Inflammatory macrophage treated with lipopolysaccharide for 1 hour (primary cell): ENCODE measurements around the gene VSTM2L.
A peak's percentile ranks its signal among the peaks of the same experiment; 100 is the strongest.

Source experiments
- DNase-seq, 2 donors: peaks; one replicate each; pipeline ENCODE4 v3.0.0-alpha.2; 2020 to 2022

The VSTM2L gene

DNA sequence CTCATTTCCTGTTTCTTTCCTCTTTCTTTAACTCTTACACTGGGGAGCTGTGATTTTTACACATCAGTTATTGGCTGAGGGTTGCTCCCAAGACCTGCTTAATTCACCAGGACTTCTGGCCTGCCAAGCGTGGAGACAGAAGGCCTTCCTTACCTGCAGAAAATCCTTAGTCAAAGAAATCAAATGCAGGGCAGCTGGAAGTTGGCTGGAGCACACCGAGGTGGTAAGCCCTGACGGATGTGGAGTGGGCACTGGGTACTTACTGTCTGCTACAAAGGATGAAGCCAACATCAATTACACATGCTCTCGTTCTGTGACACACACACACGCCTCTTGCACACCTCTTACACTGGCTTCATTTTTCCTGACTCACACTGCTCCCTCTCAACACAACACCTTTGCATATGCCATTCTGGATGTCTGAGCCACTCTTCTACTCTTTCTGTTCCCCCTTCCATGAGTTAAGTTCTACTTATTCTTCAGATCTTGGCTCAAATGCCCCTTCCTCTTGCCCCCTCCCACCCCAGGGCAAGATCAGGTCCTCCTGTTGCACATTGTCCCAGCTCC, 68.7 kb downstream of the VSTM2L start:
- no peak for DNase-seq

DNA sequence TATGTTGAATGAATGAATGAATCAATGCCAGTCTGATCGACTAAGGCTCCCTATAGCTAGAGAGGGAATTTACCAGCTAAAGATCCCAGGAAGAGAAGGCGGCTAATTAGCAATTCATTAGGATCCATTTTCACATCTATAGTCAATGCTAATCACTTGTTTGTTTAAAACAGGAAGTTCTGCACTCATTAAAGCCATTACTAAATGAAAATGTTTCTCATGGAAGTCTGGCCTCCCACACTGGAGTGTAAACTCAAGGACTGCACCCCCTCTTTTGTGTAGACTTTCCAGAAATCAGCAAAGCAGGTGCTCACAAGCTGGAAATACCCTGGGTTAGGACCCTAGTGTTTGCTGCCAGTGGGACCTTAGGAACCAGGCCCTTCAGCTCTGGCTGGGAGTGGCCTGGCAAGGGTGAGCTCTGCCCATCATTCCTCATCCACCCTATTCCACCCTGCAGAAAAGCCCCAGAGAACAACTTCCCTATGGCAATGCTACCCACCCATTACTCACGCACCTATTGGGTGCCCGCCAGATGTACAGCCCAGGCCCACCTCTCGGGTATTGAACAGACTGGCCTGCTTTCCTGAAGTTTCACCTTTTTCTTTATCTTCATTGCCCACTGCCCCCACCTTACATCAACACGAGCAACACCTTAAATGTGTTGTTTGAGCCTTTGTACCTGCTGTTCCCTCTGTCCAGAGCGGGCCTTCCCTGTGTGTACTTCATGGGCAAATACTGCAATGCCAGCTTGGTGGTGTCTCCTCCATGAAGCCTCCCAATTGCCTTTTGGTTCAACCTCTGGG, 69.5 kb downstream of the VSTM2L start:
- DNase-seq = no peak

DNA sequence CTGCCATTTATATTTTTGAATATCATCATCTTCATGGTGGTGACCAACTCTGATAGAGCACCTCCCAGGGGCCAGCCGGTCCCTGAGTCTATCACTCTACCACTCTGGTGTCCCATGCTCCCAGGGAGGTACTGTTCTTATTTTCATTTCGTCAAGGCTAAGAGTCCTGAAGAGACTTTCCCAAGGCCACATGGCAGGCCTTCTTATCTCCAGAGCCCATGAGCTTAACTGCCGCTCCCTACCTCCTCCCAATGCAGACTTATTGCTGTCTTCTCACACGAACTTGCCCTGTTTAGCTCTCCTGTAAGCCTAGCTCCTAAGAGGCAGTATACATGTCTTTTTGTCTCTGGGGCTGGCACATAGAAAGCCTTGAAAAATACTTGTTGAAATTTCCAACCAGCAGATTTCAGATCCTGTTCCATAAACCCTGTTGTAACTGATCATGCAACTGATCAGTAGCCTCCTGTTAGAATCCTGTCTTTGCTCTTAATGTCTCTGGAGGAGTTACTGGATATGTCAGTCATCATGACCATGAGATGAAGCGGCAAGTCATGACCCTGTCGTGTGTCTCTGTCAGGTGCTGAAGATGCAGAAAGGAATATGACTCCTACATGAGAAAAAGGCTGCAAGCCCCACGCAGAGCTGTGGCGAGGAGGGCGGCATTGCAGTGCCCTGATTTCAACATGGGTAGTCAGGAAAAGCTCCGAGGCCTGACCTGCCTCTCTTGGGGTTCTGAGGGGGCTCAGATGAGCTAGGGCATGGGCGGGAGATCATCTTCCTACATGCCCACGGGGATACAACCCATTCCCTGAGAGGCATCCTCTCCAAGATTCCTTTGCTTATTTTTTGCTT, 70.4 kb downstream of the VSTM2L start:
- DNase-seq = no peak

- DNase-seq = no peak
Observed at GRCh38 chr20:37976887-37977286, 74.0 kb downstream of the VSTM2L start.

DNA sequence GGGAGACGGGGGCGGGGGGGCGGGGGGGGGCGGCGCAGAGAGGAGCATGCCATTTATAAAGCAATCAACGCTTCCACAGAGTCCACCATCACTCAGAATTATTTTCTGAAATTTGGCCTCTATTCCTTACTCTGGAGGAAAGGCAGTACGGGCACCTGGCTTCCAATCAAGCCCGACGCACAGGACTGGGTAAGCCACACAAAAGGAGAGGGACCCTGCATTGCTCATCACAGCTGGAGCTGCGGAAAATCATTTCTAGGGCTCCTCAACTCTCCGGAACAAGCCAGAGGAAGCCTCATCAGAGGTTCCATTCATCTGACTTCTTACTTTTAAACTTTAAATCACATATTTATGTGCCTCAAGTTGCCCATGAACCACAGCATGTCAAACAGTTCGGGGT, 74.4 kb downstream of the VSTM2L start:
- DNase-seq = no peak

- DNase-seq = no peak
Observed at GRCh38 chr20:37977786-37978185, 74.9 kb downstream of the VSTM2L start.

DNA sequence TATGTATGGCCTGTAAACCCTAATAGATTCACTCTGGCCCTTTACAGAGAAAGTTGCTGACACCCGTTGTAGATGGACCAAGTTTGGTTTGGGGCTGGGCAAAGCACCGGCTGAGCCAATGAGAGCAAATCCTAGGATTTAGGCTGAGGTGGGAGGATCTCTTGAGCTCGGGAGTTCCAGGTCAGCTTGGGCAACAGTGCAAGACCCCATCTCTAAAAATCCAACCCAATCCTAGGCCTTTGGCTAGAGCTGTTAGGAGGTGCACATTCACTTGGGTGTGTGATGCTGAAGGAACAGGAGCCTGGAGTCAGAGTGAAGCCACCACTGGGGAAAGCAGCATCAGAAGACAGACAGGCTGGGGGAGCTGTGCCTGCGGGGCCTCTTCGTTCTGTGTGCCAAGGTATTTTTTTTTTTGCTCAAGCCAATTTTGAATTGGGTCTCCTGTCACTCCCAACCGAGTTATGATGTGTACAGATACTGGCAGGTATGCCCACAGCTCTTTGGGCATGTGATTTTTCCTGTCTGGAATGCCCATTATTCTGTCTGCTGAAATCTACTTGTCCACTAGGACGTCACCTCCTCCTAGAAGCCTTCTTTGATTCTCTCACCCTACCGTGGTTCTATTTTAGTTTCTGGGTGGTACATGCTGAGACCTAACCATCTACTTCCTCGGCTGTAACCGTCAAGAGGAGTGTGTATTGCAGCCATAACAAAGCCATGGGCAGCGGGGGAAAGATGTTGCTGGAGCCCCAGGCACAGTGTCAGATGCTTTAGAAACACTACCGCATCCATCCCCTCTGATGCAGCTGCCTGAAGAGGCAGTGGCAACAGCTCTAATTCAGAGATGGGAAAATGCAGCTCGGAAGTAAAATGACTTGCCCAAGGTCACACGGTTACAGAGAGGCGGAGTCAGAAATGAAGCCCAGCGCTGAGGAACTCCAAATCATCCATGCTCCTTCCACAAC, 76.4 kb downstream of the VSTM2L start:
- DNase-seq = no peak

DNA sequence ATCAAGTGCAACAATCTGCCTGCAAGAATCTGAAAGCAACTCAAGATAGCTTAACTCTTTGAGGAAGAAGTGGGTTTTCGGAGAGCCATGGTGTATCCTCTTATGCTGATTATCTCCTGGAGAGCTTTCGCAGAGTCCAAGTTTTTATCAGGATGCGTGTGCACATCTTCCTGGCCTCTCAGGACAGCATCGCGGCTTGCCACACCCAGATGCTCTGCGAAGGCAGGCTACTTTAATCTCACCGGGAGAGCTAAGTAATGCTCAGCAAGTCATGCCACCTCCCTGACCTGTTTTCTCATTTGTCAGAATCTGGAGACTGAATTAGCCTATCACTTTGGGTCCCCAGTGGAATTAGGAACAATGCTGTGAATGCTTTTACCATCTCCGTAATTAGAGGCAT, 77.5 kb downstream of the VSTM2L start:
- no peak for DNase-seq

DNA sequence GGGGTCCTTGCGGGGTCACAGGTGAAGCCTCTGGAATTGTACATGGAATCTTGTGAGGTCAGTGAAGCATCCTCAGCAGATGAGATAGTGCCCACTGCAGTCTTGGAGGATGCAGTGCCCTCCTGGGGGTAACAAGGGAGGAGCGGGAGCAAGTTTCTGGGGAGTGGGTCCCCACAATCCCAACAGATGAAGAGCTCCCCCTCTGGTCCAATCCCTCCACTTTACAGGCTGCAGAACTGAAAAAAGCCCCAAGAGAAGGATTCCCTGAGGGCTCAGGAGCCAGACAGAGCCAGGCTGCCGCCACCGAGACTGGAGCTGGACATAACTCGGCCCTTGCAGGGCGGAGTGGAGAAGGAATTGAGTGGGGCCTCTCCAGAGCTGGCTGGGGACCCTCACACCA, 77.9 kb downstream of the VSTM2L start:
- no peak for DNase-seq

- no peak for DNase-seq
Observed at GRCh38 chr20:37981568-37981967, 78.6 kb downstream of the VSTM2L start.

- DNase-seq = no peak
Observed at GRCh38 chr20:37983286-37983685, 80.4 kb downstream of the VSTM2L start.

DNA sequence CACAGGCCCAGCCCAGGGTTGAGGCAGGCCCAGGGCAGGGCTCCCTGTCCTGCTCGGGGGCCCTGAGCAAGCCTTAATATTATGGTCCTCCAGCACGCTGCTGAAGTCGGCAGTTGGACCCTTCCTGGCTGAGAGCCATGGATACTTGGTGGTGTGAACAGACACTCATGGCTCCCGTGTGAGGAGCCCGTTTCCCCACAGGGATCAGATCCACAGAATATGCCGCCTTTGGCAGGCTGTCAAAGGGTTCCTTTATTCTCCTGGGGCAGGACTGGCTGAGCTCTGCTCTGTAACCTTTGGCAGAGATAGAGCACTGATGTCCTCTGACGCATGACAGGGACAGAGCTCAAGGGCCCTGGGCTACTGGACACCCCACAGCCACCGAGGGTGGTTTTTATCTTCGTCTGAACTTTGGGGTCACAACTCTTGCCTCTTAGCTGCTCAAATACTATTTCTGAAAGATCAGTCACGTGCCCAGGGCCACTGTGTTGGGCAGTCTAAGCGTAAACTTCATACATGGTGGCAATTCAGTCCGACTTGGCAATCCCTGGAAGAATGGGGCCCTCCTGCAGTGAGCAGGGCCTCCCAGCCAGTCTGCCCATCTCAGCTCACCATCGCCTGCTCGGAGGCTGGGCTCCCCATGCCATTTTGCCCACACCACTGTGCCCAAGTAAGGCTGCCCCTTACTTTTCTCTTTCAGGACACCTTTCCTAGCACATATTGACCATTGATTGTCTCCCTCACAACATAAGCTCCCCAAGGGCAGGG, 81.3 kb downstream of the VSTM2L start:
- DNase-seq = no peak

DNA sequence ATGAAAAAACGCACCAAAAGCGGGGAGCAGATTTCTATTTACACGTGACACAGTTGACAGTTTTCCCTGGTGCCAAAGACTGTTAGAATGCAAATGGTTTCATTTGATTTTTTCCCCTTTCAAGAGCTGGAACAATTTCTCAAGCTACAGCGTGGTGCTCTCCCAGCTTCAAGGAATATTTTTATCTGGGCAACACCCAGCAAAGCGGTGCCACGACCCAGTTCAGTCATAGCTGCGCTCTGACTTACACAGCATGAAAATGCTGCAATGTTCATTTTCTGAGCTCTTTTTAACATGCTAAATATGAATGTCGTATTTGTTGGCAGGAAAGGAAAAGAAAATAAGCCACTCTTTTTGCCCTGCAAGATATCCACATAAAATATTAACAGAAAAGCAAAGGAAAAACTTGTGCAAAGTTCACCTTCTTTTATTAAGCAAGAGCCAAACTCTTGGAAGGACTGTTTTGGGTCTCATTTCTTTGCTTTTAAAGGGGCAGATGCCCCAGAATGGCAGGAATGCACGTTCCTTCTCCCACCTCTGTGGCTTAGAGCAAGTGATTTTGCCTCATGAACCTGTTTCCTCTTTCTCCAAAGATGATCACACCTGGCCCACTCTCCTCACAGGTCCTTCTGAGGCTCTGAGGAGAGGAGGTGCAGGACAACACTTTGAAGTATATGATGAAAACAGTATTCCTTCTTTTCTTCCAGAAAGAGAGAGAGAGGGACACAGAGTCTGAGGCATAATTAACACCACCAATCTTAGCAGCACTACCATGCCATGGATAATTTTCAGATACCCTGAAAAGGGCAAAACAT, 83.3 kb downstream of the VSTM2L start:
- no peak for DNase-seq

GRCh38 chr20:37986873-37987601, 84.1 kb downstream of the VSTM2L start:
- no peak for DNase-seq

- no peak for DNase-seq
Observed at GRCh38 chr20:37987602-37988290, 84.8 kb downstream of the VSTM2L start.

GRCh38 chr20:37988306-37988954, 85.5 kb downstream of the VSTM2L start:
- no peak for DNase-seq

- peak in 1 of 2 donors; percentile 9 for DNase-seq
Observed at GRCh38 chr20:37989601-37990295, 86.8 kb downstream of the VSTM2L start.

GRCh38 chr20:37990571-37991151, 87.7 kb downstream of the VSTM2L start:
- DNase-seq = peak; percentile 62 to 79
